Right hindlimb (tissue), 1 donor: Measurements from ENCODE around the gene TNK1.

Experiments
- DNase-seq: peaks from one replicate; pipeline ENCODE4 v3.0.0-alpha.2; 2018

TNK1 gene

DNA sequence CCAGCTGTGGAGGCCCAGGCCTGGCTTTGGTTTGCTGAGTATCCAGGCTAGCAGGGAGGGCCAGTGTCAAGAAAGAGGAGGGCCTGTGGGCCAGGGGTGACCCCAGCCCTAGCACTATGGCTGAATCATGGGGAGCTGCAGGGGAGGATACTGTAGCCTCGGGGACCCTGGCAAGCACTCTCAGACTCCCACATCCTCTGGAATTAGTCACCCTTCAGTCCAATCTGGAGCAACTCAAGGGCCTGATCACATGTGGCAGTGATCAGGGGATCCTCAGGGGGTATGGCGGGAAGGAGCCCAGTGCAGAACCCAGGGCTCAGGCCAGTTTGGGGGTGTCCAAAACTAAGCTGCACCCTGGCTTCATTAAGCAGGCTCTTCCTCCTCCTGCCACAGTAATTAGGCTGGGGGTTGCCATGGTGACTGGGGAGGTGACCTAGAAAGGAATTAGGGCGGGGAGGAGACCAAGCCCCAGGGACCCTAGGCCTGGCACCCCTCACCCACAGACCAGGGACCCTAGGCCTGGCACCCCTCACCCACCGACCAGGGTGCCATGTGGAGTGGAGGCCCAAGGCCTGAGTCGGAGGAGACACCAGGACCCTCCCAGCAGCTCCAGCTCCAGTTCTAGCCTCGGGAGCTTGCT is 32.6 kb downstream of the TNK1 start:
- no peak for DNase-seq

DNA sequence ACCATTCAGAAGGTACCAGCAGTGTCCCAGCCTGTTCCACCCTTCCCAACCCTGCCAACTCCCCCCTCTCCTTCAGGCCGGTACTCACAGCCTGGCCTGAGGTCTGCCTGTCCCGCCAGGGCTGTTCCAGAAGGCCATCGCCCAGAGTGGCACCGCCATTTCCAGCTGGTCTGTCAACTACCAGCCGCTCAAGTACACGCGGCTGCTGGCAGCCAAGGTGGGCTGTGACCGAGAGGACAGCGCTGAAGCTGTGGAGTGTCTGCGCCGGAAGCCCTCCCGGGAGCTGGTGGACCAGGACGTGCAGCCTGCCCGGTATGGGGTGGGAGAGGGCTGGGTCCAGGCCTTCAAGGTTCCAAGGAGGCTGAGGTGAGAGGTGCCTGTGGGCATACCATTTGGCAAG is 33.9 kb downstream of the TNK1 start:
- no peak for DNase-seq

DNA sequence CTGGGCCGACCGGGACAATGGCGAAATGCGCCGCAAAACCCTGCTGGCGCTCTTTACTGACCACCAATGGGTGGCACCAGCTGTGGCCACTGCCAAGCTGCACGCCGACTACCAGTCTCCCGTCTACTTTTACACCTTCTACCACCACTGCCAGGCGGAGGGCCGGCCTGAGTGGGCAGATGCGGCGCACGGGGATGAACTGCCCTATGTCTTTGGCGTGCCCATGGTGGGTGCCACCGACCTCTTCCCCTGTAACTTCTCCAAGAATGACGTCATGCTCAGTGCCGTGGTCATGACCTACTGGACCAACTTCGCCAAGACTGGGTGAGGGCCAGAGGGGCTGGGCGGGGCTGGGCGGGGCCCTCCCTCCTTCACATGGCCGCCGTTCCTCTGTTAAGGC is 34.9 kb downstream of the TNK1 start:
- no peak for DNase-seq

DNA sequence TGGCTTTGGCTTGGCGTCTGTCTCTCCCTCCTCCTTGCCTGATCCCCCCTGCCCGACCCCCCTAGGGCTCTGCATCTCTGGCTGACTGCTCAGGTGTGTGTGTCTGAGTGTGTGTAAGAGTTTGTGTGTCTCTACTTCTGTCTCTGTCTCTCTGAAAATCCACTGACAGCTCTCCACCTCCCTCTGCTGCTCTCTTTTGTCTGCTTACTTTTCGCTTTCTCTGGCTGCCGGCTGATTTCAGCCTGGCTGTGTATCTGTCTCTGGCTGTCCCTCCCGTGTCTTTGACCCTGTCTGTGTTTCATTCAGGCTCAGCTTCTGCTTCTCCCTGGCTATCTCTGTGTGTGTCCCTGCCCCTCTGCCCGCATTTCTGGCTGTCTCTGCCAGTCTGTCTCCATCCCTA is 35.4 kb downstream of the TNK1 start:
- DNase-seq: no peak

DNA sequence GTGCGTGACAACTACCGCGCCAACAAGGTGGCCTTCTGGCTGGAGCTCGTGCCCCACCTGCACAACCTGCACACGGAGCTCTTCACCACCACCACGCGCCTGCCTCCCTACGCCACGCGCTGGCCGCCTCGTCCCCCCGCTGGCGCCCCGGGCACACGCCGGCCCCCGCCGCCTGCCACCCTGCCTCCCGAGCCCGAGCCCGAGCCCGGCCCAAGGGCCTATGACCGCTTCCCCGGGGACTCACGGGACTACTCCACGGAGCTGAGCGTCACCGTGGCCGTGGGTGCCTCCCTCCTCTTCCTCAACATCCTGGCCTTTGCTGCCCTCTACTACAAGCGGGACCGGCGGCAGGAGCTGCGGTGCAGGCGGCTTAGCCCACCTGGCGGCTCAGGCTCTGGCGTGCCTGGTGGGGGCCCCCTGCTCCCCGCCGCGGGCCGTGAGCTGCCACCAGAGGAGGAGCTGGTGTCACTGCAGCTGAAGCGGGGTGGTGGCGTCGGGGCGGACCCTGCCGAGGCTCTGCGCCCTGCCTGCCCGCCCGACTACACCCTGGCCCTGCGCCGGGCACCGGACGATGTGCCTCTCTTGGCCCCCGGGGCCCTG is 36.3 kb downstream of the TNK1 start:
- DNase-seq: no peak

DNA sequence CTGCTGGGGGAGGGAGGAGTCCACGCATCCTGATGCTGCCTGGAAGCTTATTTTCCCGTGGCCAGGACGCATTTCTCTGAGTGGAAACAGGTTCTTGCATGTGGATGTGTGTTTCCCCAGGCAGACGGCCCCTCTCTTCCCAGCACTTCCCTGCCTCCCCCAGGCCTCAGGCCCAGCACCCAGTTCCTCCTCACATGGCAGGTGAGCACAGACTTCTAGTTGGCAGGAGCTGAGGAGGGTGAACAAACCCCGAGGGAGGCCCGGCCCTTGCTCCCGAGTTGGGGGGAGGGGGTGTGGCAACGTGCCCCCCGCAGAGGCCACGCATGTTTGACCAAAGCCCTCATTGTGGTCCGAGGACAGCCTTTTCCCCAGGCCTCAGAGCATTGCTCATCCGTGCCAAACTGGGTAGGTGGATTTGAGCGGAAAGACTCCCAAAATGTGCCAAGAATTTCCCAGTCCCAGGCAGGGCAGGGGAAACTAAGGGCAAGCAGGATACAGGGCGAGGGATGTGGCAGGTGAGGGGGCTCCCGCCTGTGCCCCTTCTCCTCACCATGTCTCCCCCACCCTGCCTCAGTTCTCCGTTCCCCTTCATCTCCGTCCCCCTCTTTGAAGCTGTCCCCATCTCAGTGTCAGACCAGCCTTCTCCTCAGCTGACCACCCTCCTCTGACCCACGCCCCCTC is 37.7 kb downstream of the TNK1 start:
- DNase-seq: no peak

DNA sequence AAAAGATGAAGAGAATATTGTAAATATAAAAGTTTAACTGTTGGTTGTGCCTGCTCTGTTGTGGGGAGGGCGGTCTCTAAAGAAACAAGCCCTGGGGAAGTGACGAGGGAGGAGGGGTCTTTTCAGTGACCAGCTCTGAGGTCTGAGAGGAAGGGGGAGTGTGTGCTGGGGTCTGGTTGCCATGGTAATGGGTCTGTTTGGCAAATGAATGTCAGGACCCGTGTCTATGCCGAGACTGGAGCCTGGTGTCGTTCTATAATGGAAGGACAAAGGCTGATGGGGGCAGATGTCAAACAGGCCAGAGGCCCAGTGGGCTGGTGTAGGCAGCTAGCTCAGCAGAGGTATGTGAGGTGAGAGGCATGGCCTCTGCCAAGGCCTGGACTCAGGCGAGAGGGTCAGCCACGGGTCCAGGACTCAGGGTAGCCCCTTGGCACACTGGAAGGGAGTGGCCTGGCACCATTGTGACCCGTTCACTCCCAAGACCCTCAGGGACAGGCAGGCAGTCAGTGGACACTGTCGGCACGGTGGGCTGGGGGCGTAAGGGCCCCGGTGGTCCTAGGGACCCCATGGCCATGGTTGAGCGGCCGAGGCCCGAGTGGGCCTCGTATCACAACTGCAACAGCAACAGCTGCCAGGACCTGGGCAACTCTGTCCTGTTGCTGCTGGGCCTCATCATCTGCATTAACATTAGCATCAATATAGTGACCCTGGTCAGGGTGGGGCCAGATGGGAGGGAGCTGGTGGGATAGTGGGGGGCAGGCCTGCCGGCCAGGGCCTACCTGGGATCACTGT is 39.1 kb downstream of the TNK1 start, which contains the start of gene SPEM1:
SPEM1 (plus strand) TSS at position 506 of the 792 bp plus-strand sequence; CDS start at position 567, 61 bp downstream.
- no peak for DNase-seq

DNA sequence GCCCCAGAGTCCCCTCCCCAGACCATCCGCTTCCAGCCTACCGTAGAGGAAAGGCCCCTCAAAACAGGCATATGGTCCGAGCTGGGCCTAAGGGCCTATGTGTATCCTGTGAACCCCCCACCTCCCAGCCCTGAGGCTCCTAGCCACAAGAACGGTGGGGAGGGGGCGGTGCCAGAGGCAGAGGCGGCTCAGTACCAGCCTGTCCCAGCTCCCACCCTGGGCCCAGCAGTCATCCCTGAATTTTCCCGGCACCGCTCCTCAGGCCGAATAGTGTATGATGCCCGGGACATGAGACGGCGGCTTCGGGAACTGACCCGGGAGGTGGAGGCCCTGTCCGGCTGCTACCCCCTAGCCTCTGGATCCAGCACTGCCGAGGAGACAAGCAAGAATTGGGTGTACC is 40.3 kb downstream of the TNK1 start:
- no peak for DNase-seq

DNA sequence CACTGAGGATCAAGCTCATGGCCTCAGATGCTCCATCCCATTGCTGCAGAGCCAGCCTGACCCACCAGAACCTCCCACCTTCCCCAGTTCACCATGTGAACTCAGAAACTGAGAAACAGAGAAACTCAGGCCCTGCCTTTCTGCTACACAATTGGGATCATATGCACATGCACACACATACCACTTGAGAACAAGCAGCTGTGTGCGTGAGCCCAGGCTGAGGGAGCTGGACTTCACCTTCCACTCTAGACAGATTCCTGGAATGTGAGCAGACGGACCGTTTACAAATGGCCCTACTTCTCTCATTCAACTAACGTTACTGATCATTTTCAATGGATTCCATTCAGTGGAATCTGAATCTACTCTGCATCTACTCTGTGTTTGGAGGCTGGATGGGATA is 42.8 kb downstream of the TNK1 start:
- no peak for DNase-seq

DNA sequence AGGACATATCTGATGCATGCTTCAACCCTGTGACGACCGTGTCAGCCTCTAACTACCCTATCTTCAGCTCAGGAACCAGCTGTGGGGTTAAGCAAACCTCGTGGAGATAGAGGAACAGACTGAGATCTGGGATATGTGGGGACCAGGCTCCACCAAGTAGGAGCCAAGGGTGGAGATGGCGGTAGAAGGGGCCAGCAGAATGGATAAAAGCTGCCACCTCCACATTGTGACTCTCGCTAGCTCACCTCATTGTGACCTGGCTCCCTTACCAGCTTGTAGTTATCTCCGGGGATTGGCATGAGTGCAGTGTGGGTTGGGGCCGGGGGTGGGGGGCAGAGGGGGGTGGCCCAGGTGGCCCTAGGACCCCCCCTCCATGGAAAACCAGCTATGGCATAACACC is 44.4 kb downstream of the TNK1 start, which contains the start of gene SPEM2:
SPEM2 (plus strand) TSS at position 301 of the 400 bp plus-strand sequence; CDS start at position 374, 73 bp downstream.
- DNase-seq: no peak

DNA sequence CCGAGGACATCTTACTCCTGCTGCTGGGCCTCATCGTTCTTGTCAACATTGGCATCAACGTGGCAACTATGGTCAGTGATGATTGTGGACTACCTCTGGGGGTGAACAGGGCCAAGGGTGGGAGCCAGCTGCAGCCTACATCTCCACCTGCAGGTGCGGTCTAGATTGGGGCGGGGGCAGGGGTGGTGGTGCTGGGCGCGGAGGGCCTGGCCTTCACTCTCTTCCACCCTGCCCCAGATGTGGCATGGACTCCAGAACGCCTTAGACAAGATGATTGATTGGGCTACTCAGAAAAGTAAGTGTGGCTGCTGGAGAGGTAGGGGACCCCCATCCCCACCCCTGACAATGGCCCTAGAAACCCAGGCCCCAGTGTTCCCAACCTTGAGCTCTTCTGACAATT is 44.9 kb downstream of the TNK1 start:
- no peak for DNase-seq

DNA sequence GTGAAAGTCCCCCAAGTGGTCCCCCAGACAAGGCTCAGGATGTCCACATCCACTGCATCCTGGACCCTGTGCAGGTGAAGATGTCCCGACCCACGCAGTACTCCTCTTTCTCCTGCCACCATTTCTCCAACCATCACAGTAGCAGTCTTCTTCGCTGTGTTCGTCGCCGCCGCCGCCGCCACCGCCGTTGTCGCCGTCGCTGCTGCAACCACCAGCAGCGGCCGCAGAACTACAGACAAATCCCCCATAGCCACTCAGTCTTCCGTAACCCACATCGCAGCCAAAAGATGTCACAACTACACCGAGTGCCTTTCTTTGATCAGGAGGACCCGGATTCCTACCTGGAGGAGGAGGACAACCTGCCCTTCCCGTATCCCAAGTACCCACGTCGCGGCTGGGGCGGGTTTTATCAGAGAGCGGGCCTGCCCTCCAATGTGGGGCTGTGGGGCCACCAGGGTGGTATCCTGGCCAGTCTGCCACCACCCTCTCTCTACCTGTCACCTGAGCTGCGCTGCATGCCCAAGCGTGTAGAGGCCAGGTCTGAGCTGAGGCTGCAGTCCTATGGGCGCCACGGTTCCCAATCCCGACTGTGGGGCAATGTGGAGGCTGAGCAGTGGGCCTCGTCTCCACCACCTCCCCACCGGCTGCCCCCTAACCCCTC is 45.4 kb downstream of the TNK1 start:
- no peak for DNase-seq

DNA sequence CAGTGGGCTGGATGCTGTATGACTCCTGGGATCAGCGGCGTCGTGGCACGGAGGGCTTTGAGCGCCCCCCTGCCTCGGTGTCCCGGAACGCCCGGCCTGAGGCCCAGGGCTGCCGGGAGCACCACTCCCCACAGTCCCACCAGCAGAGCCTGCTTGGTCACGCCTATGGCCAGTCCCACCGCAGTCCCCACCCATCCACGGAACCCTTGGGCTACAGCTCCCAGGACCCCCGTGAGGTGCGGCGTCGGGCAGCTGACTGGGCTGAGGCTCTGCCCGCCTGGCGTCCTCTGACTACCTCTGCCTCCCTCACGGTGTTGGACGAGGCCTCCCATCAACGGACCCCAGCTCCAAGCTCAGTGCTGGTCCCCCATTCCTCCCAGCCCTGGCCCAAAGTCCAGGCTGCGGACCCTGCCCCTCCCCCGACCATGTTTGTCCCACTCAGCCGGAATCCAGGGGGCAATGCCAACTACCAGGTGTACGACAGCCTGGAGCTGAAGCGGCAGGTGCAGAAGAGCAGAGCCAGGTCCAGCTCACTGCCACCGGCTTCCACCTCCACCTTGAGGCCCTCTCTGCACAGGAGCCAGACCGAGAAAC is 46.1 kb downstream of the TNK1 start:
- DNase-seq: no peak

DNA sequence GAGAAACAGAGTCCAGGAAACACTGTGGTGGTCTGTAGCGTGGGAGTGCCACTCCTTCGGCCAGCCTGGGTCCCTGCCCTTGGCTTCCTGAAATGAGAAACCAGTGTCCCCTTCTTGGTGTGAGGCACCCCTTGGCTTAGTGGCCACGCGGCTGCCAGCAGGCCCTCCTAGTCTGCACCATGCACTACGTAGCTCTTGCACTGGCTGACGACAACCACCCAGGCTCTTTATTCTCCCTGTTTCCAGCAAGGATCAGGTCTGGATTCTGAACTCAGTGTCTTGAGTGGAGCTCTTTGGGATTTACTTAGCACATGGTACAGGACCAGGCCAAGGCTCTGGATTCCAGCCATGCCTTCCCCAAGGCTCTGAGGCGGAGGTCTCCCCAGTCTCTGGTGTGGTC is 46.7 kb downstream of the TNK1 start:
- no peak for DNase-seq

DNA sequence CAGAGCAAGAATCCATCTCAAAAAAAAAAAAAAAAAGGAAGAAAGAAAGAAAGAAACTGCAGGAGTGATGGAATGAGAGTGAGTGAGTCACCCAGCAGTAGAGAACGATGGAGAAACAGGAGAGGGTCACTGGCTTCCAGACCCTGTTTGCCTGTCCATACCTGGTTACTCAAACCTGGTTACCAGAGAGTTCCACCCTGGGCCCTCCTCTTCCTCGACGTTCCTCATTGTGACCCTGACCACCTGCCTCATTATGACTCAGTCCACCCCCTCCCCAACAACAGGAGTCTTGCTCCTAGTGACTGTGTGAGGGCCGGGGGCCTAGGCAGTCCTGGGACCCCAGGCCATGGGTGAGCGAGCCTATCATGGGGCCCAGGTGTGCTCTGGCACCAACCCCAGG is 47.7 kb downstream of the TNK1 start, which contains the start of gene SPEM3:
SPEM3 (plus strand) TSS at position 301 of the 400 bp plus-strand sequence; CDS start at position 347, 46 bp downstream.
- no peak for DNase-seq

DNA sequence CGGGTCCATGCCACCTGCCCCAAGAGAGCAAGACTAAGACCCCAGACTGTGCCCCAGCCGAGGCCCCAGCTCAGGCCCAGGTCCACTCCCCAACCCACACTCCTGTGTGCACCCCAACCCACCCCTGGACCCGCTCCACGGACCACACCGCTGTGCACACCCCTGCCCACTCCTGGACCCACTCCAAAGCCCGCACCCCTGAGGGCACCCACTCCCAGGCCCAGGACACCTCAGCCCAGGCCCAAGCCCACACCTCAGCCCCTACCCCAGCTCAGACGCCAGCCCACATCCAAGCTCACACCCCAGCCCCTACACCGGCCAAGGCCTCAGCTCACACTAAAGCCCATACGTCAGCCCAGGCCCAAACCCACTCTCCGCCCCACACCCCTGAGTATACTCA is 48.8 kb downstream of the TNK1 start:
- DNase-seq: no peak

DNA sequence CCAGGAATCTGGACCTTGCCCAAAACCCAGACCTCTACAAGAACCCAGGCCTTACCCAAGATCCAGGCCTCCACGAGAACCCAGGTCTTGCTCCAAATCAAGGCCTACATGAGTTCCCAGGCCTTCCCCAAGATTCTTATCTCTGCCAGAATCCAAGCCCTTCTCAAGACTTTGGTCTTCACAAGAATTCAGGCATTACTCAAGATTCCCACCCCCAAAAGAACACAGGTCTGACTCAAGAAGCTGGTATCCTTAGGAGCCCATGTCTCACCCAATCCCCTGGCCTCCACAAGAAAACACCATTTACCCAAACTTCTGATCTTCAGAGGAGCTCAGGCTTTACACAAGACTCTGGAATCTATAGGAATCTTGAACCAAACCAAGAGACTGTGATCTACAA is 50.3 kb downstream of the TNK1 start:
- DNase-seq: no peak

DNA sequence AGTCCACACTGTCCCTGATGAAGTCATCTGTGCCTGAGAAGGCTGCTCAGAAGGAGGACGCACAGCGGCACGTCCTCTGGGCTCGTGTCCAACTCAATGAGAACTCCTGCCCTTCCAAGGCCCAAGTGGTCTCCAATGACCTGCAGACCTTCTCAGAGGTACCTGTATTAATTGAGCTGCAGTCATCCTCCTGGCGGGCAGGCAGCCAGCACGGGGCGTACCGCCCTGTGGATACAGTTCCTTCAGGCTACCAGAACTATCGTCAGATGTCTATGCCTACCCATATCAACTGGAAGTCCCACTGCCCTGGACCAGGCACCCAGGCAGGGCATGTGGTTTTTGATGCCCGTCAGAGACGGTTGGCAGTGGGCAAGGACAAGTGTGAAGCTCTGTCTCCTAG is 51.4 kb downstream of the TNK1 start:
- no peak for DNase-seq

DNA sequence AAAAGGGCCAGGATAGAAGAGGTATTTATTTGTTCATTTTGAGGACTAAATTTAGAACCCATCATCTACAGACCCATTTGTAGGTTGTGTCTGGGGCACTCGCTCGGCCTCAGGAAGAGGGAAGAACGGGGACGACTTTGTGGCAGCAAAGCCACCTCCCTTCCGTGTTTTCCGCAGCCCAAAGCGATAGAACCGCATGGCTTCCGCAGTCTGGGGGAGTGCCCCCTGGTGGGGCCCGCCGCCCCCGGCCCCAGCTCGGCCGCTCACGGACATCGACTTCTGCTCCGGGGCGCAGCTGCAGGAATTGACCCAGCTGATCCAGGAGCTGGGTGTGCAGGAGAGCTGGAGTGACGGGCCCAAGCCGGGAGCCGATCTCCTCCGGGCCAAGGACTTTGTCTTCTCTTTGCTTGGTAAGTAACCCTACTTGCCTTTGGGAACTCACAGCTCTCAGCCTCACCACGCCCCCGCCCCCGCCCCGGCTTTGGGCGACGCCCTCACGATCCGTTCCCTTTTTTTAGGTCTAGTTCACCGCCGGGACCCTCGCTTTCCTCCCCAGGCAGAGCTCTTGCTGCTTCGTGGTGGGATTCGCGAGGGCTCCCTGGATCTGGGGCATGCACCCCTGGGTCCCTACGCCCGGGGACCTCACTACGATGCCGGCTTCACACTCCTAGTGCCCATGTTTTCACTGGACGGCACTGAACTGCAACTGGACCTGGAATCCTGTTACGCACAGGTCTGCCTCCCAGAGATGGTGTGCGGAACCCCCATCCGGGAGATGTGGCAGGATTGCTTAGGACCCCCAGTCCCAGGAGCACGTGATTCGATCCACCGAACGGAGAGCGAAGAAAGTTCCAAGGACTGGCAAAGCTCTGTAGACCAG is 55.0 kb downstream of the TNK1 start:
- DNase-seq: peak; percentile 50

DNA sequence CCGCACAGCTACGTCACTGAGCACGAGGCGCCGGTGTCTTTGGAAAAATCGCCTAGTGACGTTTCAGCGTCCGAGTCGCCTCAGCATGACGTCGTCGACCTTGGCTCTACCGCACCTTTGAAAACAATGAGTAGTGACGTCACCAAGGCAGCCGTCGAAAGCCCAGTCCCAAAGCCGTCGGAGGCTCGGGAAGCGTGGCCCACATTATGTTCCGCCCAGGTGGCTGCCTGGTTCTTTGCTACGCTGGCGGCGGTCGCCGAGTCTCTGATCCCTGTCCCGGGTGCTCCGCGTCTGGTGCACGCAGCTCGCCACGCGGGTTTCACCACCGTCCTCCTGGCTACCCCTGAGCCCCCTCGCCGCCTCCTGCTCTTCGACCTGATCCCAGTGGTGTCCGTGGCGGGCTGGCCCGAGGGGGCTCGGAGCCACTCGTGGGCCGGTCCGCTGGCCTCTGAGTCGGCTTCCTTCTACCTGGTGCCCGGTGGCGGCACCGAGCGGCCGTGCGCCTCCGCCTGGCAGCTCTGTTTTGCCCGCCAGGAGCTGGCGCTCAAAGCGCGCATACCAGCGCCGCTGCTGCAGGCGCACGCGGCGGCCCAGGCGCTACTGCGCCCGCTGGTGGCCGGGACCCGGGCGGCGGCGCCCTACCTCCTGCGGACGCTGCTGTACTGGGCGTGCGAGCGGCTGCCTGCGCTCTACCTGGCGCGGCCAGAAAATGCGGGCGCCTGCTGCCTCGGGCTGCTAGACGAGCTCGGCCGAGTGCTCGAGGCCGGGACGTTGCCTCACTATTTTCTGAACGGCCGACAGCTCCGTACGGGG is 55.9 kb downstream of the TNK1 start:
- peak; percentile 83 for DNase-seq
